HEK293 (cell line): ENCODE results near the gene CMAS.

ENCODE experiments used
- CTCF ChIA-PET: fragments of 350-600 bp; formaldehyde crosslinking; extraction: SDS; loops from one replicate; lab custom pipeline; 2021; ENCODE audit warnings: antibody characterized with exemption; lab: Yijun Ruan, JAX
- POLR2A ChIA-PET: fragments of 300-600 bp; formaldehyde crosslinking; extraction: SDS; loops from one replicate; lab custom pipeline; 2020; ENCODE audit warnings: antibody characterized with exemption, inconsistent platforms; lab: Yijun Ruan, JAX
- H3K27ac ChIP-seq: fragments of 200-500 bp; sonication (Bioruptor generic); 2 replicates; pipeline ENCODE4 v1.5.1; 2014; ENCODE audit warnings: low read depth, low read length, control low read depth, inconsistent platforms; ENCODE audit errors: extremely low read depth
- H3K36me3 ChIP-seq, 2 experiments: fragments of 200-500 bp in 1 of 2; sonication (Bioruptor generic) in 1 of 2; 1 replicate in 1 of 2; 2 replicates in 1 of 2; pipeline ENCODE4 v1.5.1; 2014 to 2017; ENCODE audit warnings: inconsistent platforms in 2 of 2, low read length in 2 of 2; ENCODE audit not compliant: control insufficient read depth in 2 of 2, insufficient read depth in 1 of 2
- H3K4me1 ChIP-seq: fragments of 200-500 bp; sonication (Bioruptor generic); 2 replicates; pipeline ENCODE4 v1.5.1; 2014; ENCODE audit warnings: mild to moderate bottlenecking, low read length, inconsistent platforms; ENCODE audit not compliant: control insufficient read depth, insufficient read depth
- H3K4me3 ChIP-seq: 2 replicates; pipeline ENCODE4 v1.5.1; 2011; ENCODE audit warnings: low read depth, mild to moderate bottlenecking, control low read depth, low read length, moderate library complexity
- H3K9me3 ChIP-seq: fragments of 200-500 bp; sonication (Bioruptor generic); 2 replicates; pipeline ENCODE4 v1.5.1; 2014; ENCODE audit warnings: low read depth, low read length, inconsistent platforms; ENCODE audit not compliant: control insufficient read depth, insufficient read depth
- OSR2 ChIP-seq: fragments of 450-650 bp; formaldehyde crosslinking; IDR thresholded peaks from 2 replicates; pipeline ENCODE4 v1.5.1; 2016; ENCODE audit warnings: missing biosample characterization, missing genetic modification characterization
- SCRT2 ChIP-seq: fragments of 450-650 bp; formaldehyde crosslinking; IDR thresholded peaks from 2 replicates; pipeline ENCODE4 v1.5.1; 2016; ENCODE audit warnings: missing biosample characterization, missing genetic modification characterization
- ZFHX2 ChIP-seq: fragments of 450-650 bp; formaldehyde crosslinking; conservative IDR thresholded peaks from 2 replicates; pipeline ENCODE4 v1.5.1; 2016; ENCODE audit warnings: missing biosample characterization, missing genetic modification characterization
- ZNF169 ChIP-seq: fragments of 450-650 bp; formaldehyde crosslinking; IDR thresholded peaks from 2 replicates; pipeline ENCODE4 v1.5.1; 2016; ENCODE audit warnings: missing biosample characterization, missing genetic modification characterization
- ZNF18 ChIP-seq: fragments of 450-650 bp; formaldehyde crosslinking; IDR thresholded peaks from 2 replicates; pipeline ENCODE4 v1.5.1; 2016; ENCODE audit warnings: missing biosample characterization, missing genetic modification characterization
- ZNF184 ChIP-seq: fragments of 450-650 bp; IDR thresholded peaks from 2 replicates; pipeline ENCODE4 v1.5.1; 2018; ENCODE audit warnings: missing biosample characterization, mild to moderate bottlenecking, missing genetic modification characterization
- ZNF280D ChIP-seq: fragments of 450-650 bp; formaldehyde crosslinking; IDR thresholded peaks from 2 replicates; pipeline ENCODE4 v1.5.1; 2016; ENCODE audit warnings: missing biosample characterization, missing genetic modification characterization
- ZNF335 ChIP-seq: fragments of 450-650 bp; formaldehyde crosslinking; conservative IDR thresholded peaks from 2 replicates; pipeline ENCODE4 v1.5.1; 2016; ENCODE audit warnings: missing biosample characterization, missing genetic modification characterization
- ZNF394 ChIP-seq: fragments of 450-650 bp; formaldehyde crosslinking; IDR thresholded peaks from 2 replicates; pipeline ENCODE4 v1.5.1; 2016; ENCODE audit warnings: missing biosample characterization, missing genetic modification characterization, mild to moderate bottlenecking, moderate library complexity, borderline replicate concordance
- ZNF529 ChIP-seq: fragments of 450-650 bp; formaldehyde crosslinking; IDR thresholded peaks from 2 replicates; pipeline ENCODE4 v1.5.1; 2017; ENCODE audit warnings: missing genetic modification characterization, missing biosample characterization; ENCODE audit not compliant: insufficient replicate concordance
- ZNF571 ChIP-seq: fragments of 450-650 bp; formaldehyde crosslinking; IDR thresholded peaks from 2 replicates; pipeline ENCODE4 v1.5.0; 2017; ENCODE audit warnings: missing biosample characterization, missing genetic modification characterization
- ZNF580 ChIP-seq: fragments of 450-650 bp; formaldehyde crosslinking; IDR thresholded peaks from 2 replicates; pipeline ENCODE4 v1.5.1; 2016; ENCODE audit warnings: missing biosample characterization, missing genetic modification characterization
- ZNF701 ChIP-seq: fragments of 450-650 bp; formaldehyde crosslinking; IDR thresholded peaks from 2 replicates; pipeline ENCODE4 v1.5.1; 2016; ENCODE audit warnings: missing biosample characterization, missing genetic modification characterization
- ZNF837 ChIP-seq: fragments of 450-650 bp; formaldehyde crosslinking; IDR thresholded peaks from 2 replicates; pipeline ENCODE4 v1.5.1; 2016; ENCODE audit warnings: missing biosample characterization, missing genetic modification characterization
- TF ChIP-seq, protein P1 (sequence below): fragments of 450-650 bp; formaldehyde crosslinking; IDR thresholded peaks from 2 replicates; pipeline ENCODE4 v1.5.1; 2016; ENCODE audit warnings: missing biosample characterization, missing genetic modification characterization
- TF ChIP-seq, protein P2 (sequence below): fragments of 450-650 bp; formaldehyde crosslinking; IDR thresholded peaks from 2 replicates; pipeline ENCODE4 v1.5.1; 2016; ENCODE audit warnings: missing biosample characterization, missing genetic modification characterization
- TF ChIP-seq, protein P3 (sequence below): IDR thresholded peaks from 2 replicates; pipeline ENCODE4 v1.6.1; 2011; ENCODE audit warnings: mild to moderate bottlenecking, low read depth, low read length, borderline replicate concordance

Gene CMAS

GRCh38 chr12:22066310-22066709 is 20.3 kb downstream of the CMAS start:
- TF ChIP-seq ZNF837 (tag by site-specific recombination) = no peak
- no peak for TF ChIP-seq ZNF335
- no peak for TF ChIP-seq ZNF184 (tag by site-specific recombination)
- TF ChIP-seq ZNF701 (tag by site-specific recombination) = no peak
- TF ChIP-seq, protein P1, sequence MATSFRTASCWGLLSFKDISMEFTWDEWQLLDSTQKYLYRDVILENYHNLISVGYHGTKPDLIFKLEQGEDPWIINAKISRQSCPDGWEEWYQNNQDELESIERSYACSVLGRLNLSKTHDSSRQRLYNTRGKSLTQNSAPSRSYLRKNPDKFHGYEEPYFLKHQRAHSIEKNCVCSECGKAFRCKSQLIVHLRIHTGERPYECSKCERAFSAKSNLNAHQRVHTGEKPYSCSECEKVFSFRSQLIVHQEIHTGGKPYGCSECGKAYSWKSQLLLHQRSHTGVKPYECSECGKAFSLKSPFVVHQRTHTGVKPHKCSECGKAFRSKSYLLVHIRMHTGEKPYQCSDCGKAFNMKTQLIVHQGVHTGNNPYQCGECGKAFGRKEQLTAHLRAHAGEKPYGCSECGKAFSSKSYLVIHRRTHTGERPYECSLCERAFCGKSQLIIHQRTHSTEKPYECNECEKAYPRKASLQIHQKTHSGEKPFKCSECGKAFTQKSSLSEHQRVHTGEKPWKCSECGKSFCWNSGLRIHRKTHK (tag by site-specific recombination) = no peak
- no peak for TF ChIP-seq ZNF169 (tag by site-specific recombination)
- TF ChIP-seq, protein P2, sequence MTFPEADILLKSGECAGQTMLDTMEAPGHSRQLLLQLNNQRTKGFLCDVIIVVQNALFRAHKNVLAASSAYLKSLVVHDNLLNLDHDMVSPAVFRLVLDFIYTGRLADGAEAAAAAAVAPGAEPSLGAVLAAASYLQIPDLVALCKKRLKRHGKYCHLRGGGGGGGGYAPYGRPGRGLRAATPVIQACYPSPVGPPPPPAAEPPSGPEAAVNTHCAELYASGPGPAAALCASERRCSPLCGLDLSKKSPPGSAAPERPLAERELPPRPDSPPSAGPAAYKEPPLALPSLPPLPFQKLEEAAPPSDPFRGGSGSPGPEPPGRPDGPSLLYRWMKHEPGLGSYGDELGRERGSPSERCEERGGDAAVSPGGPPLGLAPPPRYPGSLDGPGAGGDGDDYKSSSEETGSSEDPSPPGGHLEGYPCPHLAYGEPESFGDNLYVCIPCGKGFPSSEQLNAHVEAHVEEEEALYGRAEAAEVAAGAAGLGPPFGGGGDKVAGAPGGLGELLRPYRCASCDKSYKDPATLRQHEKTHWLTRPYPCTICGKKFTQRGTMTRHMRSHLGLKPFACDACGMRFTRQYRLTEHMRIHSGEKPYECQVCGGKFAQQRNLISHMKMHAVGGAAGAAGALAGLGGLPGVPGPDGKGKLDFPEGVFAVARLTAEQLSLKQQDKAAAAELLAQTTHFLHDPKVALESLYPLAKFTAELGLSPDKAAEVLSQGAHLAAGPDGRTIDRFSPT (tag by site-specific recombination) = no peak
- TF ChIP-seq ZFHX2 (tag by site-specific recombination) = no peak
- no peak for TF ChIP-seq ZNF580 (tag by site-specific recombination)
- TF ChIP-seq OSR2 (tag by site-specific recombination) = no peak
- Histone ChIP-seq H3K4me1 (no peaks in the 10 kb centered on the region), H3K4me3 (no peak overlapping the region), H3K9me3 (no peaks in the 10 kb centered on the region), H3K27ac (no peak overlapping the region), H3K36me3 (peaks cover 26 to 38% of the 10 kb centered on the region in 2 experiments; a peak in 2 of 3 replicates)
- POLR2A ChIA-PET = no interaction called here
- CTCF ChIA-PET = no interaction called here

DNA sequence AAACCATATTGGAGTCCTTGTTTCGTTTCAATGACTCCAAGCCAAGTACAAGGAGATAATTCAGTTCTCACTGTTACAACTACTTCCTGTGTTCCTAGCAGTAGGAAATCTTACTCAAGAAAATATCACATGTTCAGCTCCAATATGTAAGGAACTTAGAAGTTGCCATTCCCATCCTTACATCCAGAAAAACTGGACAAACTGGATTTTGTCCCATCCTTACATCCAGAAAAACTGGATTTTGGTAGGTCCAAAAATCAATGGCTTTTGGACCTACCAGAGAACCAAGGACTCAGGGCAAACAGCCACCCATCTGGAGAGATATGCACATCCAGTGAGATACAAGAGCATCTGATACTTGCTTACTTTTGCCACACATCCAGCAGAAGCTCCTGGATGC is 23.8 kb downstream of the CMAS start:
- no peaks in the 10 kb centered on the region for H3K9me3 ChIP-seq
- peaks cover 10 to 18% of the 10 kb centered on the region in 2 experiments; a peak in 2 of 3 replicates for H3K36me3 ChIP-seq
- ChIA-PET POLR2A (no interaction called here), CTCF (interaction anchor here (0.6 kb wide), 1 partner anchor 10 kb away, joined by 3 read pairs; no protein-coding TSS in a partner anchor)
- no peak overlapping the region for H3K4me3 ChIP-seq
- H3K27ac ChIP-seq = no peak overlapping the region
- TF ChIP-seq ZNF280D (no peak), ZNF529 (tag by site-specific recombination) (no peak), ZNF571 (tag by site-specific recombination) (no peak), ZNF394 (tag by site-specific recombination) (no peak), ZNF18 (tag by site-specific recombination) (no peak), SCRT2 (no peak)
- TF ChIP-seq, protein P3, sequence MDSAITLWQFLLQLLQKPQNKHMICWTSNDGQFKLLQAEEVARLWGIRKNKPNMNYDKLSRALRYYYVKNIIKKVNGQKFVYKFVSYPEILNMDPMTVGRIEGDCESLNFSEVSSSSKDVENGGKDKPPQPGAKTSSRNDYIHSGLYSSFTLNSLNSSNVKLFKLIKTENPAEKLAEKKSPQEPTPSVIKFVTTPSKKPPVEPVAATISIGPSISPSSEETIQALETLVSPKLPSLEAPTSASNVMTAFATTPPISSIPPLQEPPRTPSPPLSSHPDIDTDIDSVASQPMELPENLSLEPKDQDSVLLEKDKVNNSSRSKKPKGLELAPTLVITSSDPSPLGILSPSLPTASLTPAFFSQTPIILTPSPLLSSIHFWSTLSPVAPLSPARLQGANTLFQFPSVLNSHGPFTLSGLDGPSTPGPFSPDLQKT = no peak
- H3K4me1 ChIP-seq = no peaks in the 10 kb centered on the region
